ENCODE measurements around the gene SRGN.

SRGN gene

GRCh38 chr10:69061305-69062161 lies 26.4 kb upstream of the SRGN start:
- DNase-seq: peak in 1 of 2 experiments; percentile 53

GRCh38 chr10:69062901-69063300 lies 25.0 kb upstream of the SRGN start:
- no peak for DNase-seq

GRCh38 chr10:69064762-69065328 lies 23.1 kb upstream of the SRGN start:
- no peak for DNase-seq

GRCh38 chr10:69065406-69066361 lies 22.2 kb upstream of the SRGN start:
- DNase-seq: peak; percentile 73

GRCh38 chr10:69067189-69067588 lies 20.7 kb upstream of the SRGN start:
- no peak for DNase-seq

- DNase-seq: no peak
Observed at GRCh38 chr10:69068549-69068948, 19.4 kb upstream of the SRGN start.

- no peak for DNase-seq
Observed at GRCh38 chr10:69069090-69070042, 18.5 kb upstream of the SRGN start.

GRCh38 chr10:69070951-69071350 lies 17.0 kb upstream of the SRGN start:
- no peak for DNase-seq

GRCh38 chr10:69071610-69072009 lies 16.3 kb upstream of the SRGN start:
- DNase-seq: no peak

- no peak for DNase-seq
Observed at GRCh38 chr10:69073026-69073425, 14.9 kb upstream of the SRGN start.

- no peak for DNase-seq
Observed at GRCh38 chr10:69073736-69074364, 14.1 kb upstream of the SRGN start.

GRCh38 chr10:69074532-69074931 lies 13.4 kb upstream of the SRGN start:
- DNase-seq: no peak

GRCh38 chr10:69075431-69075830 lies 12.5 kb upstream of the SRGN start:
- no peak for DNase-seq

- DNase-seq: no peak
Observed at GRCh38 chr10:69078311-69078710, 9.6 kb upstream of the SRGN start.

- no peak for DNase-seq
Observed at GRCh38 chr10:69080226-69080625, 7.7 kb upstream of the SRGN start.

- DNase-seq: peak in 1 of 2 experiments; percentile 41
Observed at GRCh38 chr10:69086001-69086509, 1.8 kb upstream of the SRGN start.

- DNase-seq: no peak
Observed at GRCh38 chr10:69088471-69088769, 517 bp downstream of the SRGN start.

GRCh38 chr10:69088801-69089501 lies 1.0 kb downstream of the SRGN start:
- DNase-seq: no peak

- peak; percentile 80 to 83 for DNase-seq
Observed at GRCh38 chr10:69089638-69090599, 2.0 kb downstream of the SRGN start.

- no peak for DNase-seq
Observed at GRCh38 chr10:69090685-69091084, 2.8 kb downstream of the SRGN start.

All from activated T-cell treated with anti-CD3 and anti-CD28 coated beads, Interleukin-2, amount 50 U/mL, for 48 hours (primary cell).